G401 (cell line): ENCODE data around the gene PHTF2. TPM values are rescaled to one million over a fixed set of nuclear protein-coding genes. Genes with fewer than 3 reads are reported as not detected.
"Not testable (repeated sequence)": the region's sequence is repeated elsewhere in the genome, so short reads cannot be mapped to it uniquely, and the experiment has no call there.

ENCODE experiments used
- DNase-seq: peaks from one replicate; pipeline ENCODE4 v3.0.0-alpha.2; 2015; ENCODE audit warnings: low spot score
- in situ Hi-C: cut with HindIII; loops from 2 replicates; pipeline ENCODE4 v1.10.0; 2016; ENCODE audit warnings: low sequenced_read_pairs, mixed read lengths
- total RNA-seq: library from RNA; depleted of rRNA; stranded (reverse); fragments of >200 nt; shearing (Covaris generic); gene quantifications from 2 replicates; pipeline ENCODE4 v1.2.3, GENCODE V29; 2014

PHTF2 gene
- total RNA-seq, 1 experiment from 2014 or later, result 7.1 TPM

GRCh38 chr7:77823787-77824186, 25.2 kb downstream of the PHTF2 start:
- no peak for DNase-seq
- in situ Hi-C loops, result no loop called here

- in situ Hi-C loops, result no loop called here
- no peak for DNase-seq
These were observed 26.1 kb downstream of the PHTF2 start for GRCh38 chr7:77824636-77825035.

GRCh38 chr7:77825131-77825530, 26.6 kb downstream of the PHTF2 start:
- no peak for DNase-seq
- in situ Hi-C loops, result no loop called here

GRCh38 chr7:77826300-77826699, 27.7 kb downstream of the PHTF2 start:
- DNase-seq, result no peak
- in situ Hi-C loops, result no loop called here

GRCh38 chr7:77827999-77828398, 29.4 kb downstream of the PHTF2 start:
- no peak for DNase-seq
- in situ Hi-C loops, result no loop called here

GRCh38 chr7:77830649-77831355, 32.2 kb downstream of the PHTF2 start:
- in situ Hi-C loops, result no loop called here

GRCh38 chr7:77831481-77831880, 32.9 kb downstream of the PHTF2 start:
- in situ Hi-C loops, result no loop called here
- DNase-seq, result no peak

More at GRCh38 chr7:77830649-77831355, 32.2 kb downstream of the PHTF2 start:
- no peak for DNase-seq

- in situ Hi-C loops, result no loop called here
- no peak for DNase-seq
These were observed 33.4 kb downstream of the PHTF2 start for GRCh38 chr7:77831953-77832352.

- DNase-seq, result no peak
- in situ Hi-C loops, result no loop called here
These were observed 34.6 kb downstream of the PHTF2 start for GRCh38 chr7:77833136-77833535.

- DNase-seq, in situ Hi-C loops: not testable (repeated sequence)
These were observed 37.9 kb downstream of the PHTF2 start for GRCh38 chr7:77836425-77836824.

- in situ Hi-C loops, result no loop called here
- DNase-seq, result no peak
These were observed 38.7 kb downstream of the PHTF2 start for GRCh38 chr7:77837275-77837674.

GRCh38 chr7:77837966-77838365, 39.4 kb downstream of the PHTF2 start:
- DNase-seq, result no peak
- in situ Hi-C loops, result no loop called here

GRCh38 chr7:77838929-77839491, 40.4 kb downstream of the PHTF2 start:
- in situ Hi-C loops, result no loop called here
- DNase-seq, result peak; percentile 5

GRCh38 chr7:77839919-77840318, 41.3 kb downstream of the PHTF2 start:
- in situ Hi-C loops, result no loop called here
- DNase-seq, result no peak

- DNase-seq, result no peak
- in situ Hi-C loops, result no loop called here
These were observed 44.6 kb downstream of the PHTF2 start for GRCh38 chr7:77843194-77843593.

GRCh38 chr7:77846317-77847092, 47.9 kb downstream of the PHTF2 start:
- DNase-seq, result no peak
- in situ Hi-C loops, result no loop called here

GRCh38 chr7:77855371-77856083, 57.0 kb downstream of the PHTF2 start:
- peak; percentile 65 for DNase-seq
- in situ Hi-C loops, result no loop called here

- DNase-seq, result no peak
- in situ Hi-C loops, result no loop called here
These were observed 59.7 kb downstream of the PHTF2 start for GRCh38 chr7:77858278-77858677.

GRCh38 chr7:77859343-77859742, 60.8 kb downstream of the PHTF2 start:
- DNase-seq, result no peak
- in situ Hi-C loops, result no loop called here

- DNase-seq, result no peak
- in situ Hi-C loops, result no loop called here
These were observed 64.1 kb downstream of the PHTF2 start for GRCh38 chr7:77862691-77863090.
